UCSD-AML1 (cell line): ENCODE data around the gene OR5D14.

Source experiments
- DNase-seq: peaks from one replicate; lab custom pipeline; 2025; ENCODE audit not compliant: unreplicated experiment; lab: John Stamatoyannopoulos, UW

Gene OR5D14

GRCh38 chr11:55795256-55795655 lies at the start of gene OR5D14:
TSS of gene OR5D14 (plus strand) at chr11:55795556. CDS start at chr11:55795556, 0 bp downstream.
- DNase-seq: no peak

GRCh38 chr11:55773138-55773537 lies 22.2 kb upstream of the OR5D14 start, which contains the start of gene OR5D13:
TSS of gene OR5D13 (plus strand) at chr11:55773438. CDS start at chr11:55773438, 0 bp downstream.
- DNase-seq: no peak

GRCh38 chr11:55791606-55792005 lies 3.8 kb upstream of the OR5D14 start:
- no peak for DNase-seq

GRCh38 chr11:55793321-55793720 lies 2.0 kb upstream of the OR5D14 start:
- DNase-seq: no peak

- no peak for DNase-seq
These were observed 10.9 kb downstream of the OR5D14 start for GRCh38 chr11:55806248-55806647.

- no peak for DNase-seq
These were observed 15.7 kb downstream of the OR5D14 start, which contains the start of gene OR5L1 for GRCh38 chr11:55811067-55811466. TSS of gene OR5L1 (plus strand) at chr11:55811367. CDS start at chr11:55811467, 100 bp downstream.

GRCh38 chr11:55819330-55819729 lies 24.0 kb downstream of the OR5D14 start, which contains the start of gene OR5D18:
TSS of gene OR5D18 (plus strand) at chr11:55819630. CDS start at chr11:55819630, 0 bp downstream.
- DNase-seq: no peak

- DNase-seq: no peak
These were observed 31.6 kb downstream of the OR5D14 start, which contains the start of gene OR5L2 for GRCh38 chr11:55826919-55827318. TSS of gene OR5L2 (plus strand) at chr11:55827219. CDS start at chr11:55827219, 0 bp downstream.

- no peak for DNase-seq
These were observed 43.1 kb downstream of the OR5D14 start, which contains the start of gene OR5D16 for GRCh38 chr11:55838452-55838851. TSS of gene OR5D16 (plus strand) at chr11:55838752. CDS start at chr11:55838752, 0 bp downstream.
